IPS DF 6.9 (cell line): ENCODE results near the gene FGF11.

Experiments used
- DNase-seq: peaks from one replicate; pipeline ENCODE4 v3.0.0-alpha.2; 2013; ENCODE audit warnings: low read depth, low spot score
- H3K27ac ChIP-seq: one replicate; pipeline ENCODE4 v1.5.1; 2013; ENCODE audit warnings: low read length, control low read depth
- H3K27me3 ChIP-seq: 2 replicates; pipeline ENCODE4 v1.6.1; 2013; ENCODE audit warnings: mild to moderate bottlenecking, low read length; ENCODE audit not compliant: control insufficient read depth, insufficient read depth
- H3K36me3 ChIP-seq: 2 replicates; pipeline ENCODE4 v1.6.1; 2013; ENCODE audit warnings: low read length; ENCODE audit not compliant: control insufficient read depth, insufficient read depth
- H3K4me1 ChIP-seq: 2 replicates; pipeline ENCODE4 v1.6.1; 2013; ENCODE audit warnings: low read length; ENCODE audit not compliant: control insufficient read depth, insufficient read depth
- H3K4me3 ChIP-seq: 2 replicates; pipeline ENCODE4 v1.5.1; 2013; ENCODE audit warnings: mild to moderate bottlenecking, low read length
- H3K9me3 ChIP-seq: 2 replicates; pipeline ENCODE4 v1.6.1; 2013; ENCODE audit warnings: low read length, inconsistent platforms; ENCODE audit not compliant: control insufficient read depth, insufficient read depth
- WGBS: extraction: QIAGEN DNeasy Blood & Tissue Kit; methylation state at CpG from one replicate; pipeline ENCODE4 v1.1.7; 2013; ENCODE audit warnings: mixed read lengths, missing lambda C conversion rate; ENCODE audit not compliant: insufficient read length, insufficient coverage; 5-methylcytosine and 5-hydroxymethylcytosine counted together

The FGF11 gene

GRCh38 chr17:7441266-7441665, 2.0 kb downstream of the FGF11 start:
- Histone ChIP-seq H3K27me3 (no peaks in the 10 kb centered on the region; the same call in 1 of the 2 replicates), H3K36me3 (no peaks in the 10 kb centered on the region), H3K27ac (no peak overlapping the region), H3K9me3 (no peaks in the 10 kb centered on the region), H3K4me3 (no peak overlapping the region), H3K4me1 (0 out of 2 replicates have a peak, but pooled peaks cover 3% of the 10 kb centered on the region)
- DNase-seq = no peak
- WGBS = no CpG with 5 or more reads among the region's 7 CpGs

GRCh38 chr17:7442142-7442541, 2.8 kb downstream of the FGF11 start:
- Histone ChIP-seq H3K27ac (no peak overlapping the region), H3K9me3 (no peaks in the 10 kb centered on the region), H3K27me3 (no peaks in the 10 kb centered on the region; the same call in 1 of the 2 replicates), H3K36me3 (no peaks in the 10 kb centered on the region), H3K4me3 (no peak overlapping the region), H3K4me1 (peaks cover 5% of the 10 kb centered on the region; the same call in 1 of the 2 replicates)
- WGBS = no CpG with 5 or more reads among the region's 2 CpGs
- no peak for DNase-seq

- Histone ChIP-seq H3K27ac (no peak overlapping the region), H3K27me3 (no peaks in the 10 kb centered on the region), H3K4me1 (peaks cover 5% of the 10 kb centered on the region; the same call in 1 of the 2 replicates), H3K4me3 (no peak overlapping the region), H3K9me3 (no peaks in the 10 kb centered on the region), H3K36me3 (no peaks in the 10 kb centered on the region)
- WGBS = no CpG with 5 or more reads among the region's 7 CpGs
- no peak for DNase-seq
Observed at GRCh38 chr17:7443499-7444485, 4.5 kb downstream of the FGF11 start.

DNA sequence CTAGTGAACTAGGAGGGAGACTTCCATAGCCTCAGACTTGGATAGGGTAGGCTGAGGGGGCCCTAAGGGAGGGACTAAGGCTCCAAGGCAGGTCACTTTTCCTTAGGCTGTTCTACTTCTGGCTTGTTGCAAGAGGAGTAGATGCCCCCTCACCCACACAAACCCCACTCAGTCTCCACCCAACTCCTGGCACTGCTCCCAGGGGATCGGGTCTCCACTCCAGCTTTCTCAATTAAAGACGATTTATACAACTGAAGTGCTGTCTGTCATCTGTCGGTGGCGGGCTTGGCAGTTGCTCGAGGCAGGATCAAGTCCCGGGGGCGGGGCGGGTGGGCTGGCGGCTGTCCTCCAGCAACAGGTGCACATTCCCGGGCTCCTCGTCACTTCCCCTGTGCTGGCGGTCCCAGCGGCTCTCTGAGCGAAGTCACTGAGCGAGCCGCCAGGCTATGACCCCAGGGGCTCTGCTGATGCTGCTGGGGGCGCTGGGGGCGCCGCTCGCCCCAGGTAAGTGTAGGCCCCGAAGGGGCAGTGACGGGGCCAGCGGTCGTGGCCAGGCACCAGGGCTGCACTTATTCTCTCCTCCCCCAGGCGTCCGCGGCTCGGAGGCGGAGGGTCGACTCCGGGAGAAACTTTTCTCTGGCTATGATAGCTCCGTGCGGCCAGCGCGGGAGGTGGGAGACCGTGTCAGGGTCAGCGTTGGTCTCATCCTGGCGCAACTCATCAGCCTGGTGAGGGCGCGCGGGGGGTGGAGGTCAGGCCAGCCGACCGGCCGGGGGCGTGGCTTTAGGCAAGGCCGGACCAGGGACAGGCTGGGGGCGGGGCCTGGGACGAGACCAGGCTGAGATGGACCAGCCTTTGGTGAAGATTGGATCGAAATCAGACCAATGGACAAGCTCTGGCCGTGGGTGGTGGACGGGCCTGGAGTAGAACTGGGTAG, 5.6 kb downstream of the FGF11 start, which contains the start of gene CHRNB1:
Gene CHRNB1 (plus strand): TSS at position 380 of the 937 bp plus-strand sequence. CDS start 67 bp downstream, at position 447.
- Histone ChIP-seq H3K9me3 (no peaks in the 10 kb centered on the region), H3K27ac (no peak within 1 kb of the TSS), H3K4me3 (peak within 1 kb of the TSS; percentile 72), H3K4me1 (peaks cover 5% of the 10 kb centered on the region; the same call in 1 of the 2 replicates), H3K36me3 (no peaks in the 10 kb centered on the region), H3K27me3 (no peaks in the 10 kb centered on the region)
- WGBS = no CpG with 5 or more reads among the region's 51 CpGs
- DNase-seq = no peak

DNA sequence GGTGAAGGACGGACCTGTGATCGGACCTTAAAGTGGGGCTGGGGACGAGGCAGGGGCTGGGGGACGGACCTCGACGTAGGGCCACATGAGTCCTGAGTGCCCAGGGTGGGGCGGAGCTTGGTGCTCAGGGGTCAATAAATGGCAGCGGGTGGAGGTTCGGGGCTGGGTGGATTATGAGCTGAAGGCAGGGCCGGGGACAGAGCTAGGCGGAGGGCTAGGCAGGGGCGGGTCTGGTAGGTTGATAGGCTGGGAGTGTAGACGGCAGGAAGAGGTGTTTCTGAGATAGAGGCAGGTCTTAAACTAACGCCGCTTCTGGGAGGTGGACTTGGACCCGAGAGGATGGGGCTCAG, 6.3 kb downstream of the FGF11 start:
- DNase-seq = no peak
- no peaks in the 10 kb centered on the region for H3K27me3 ChIP-seq
- H3K9me3 ChIP-seq = no peaks in the 10 kb centered on the region
- no peak overlapping the region for H3K27ac ChIP-seq
- WGBS = no CpG with 5 or more reads among the region's 16 CpGs
- H3K4me1 ChIP-seq = peaks cover 5% of the 10 kb centered on the region; the same call in 1 of the 2 replicates
- H3K4me3 ChIP-seq = peak overlapping the region; percentile 72; the same call in 1 of the 2 replicates
- H3K36me3 ChIP-seq = no peaks in the 10 kb centered on the region

DNA sequence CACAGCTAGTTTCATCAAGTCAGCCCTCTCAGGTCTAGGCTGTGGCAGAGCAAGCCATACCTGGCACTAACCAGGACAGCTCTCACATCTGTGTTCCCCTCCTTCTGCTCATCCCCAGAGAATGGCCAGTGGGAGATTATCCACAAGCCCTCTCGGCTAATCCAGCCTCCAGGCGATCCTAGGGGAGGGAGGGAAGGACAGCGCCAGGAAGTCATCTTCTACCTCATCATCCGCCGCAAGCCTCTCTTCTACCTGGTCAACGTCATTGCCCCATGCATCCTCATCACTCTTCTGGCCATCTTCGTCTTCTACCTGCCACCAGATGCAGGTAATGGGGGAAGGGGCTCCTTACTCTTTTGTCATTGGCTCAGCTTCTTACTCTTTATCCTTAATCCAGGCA, 9.1 kb downstream of the FGF11 start:
- no CpG with 5 or more reads among the region's 7 CpGs for WGBS
- no peaks in the 10 kb centered on the region for H3K9me3 ChIP-seq
- H3K27me3 ChIP-seq = no peaks in the 10 kb centered on the region
- DNase-seq = no peak
- H3K4me3 ChIP-seq = no peak overlapping the region
- H3K27ac ChIP-seq = no peak overlapping the region
- H3K36me3 ChIP-seq = no peaks in the 10 kb centered on the region
- peaks cover 5% of the 10 kb centered on the region; the same call in 1 of the 2 replicates for H3K4me1 ChIP-seq

DNA sequence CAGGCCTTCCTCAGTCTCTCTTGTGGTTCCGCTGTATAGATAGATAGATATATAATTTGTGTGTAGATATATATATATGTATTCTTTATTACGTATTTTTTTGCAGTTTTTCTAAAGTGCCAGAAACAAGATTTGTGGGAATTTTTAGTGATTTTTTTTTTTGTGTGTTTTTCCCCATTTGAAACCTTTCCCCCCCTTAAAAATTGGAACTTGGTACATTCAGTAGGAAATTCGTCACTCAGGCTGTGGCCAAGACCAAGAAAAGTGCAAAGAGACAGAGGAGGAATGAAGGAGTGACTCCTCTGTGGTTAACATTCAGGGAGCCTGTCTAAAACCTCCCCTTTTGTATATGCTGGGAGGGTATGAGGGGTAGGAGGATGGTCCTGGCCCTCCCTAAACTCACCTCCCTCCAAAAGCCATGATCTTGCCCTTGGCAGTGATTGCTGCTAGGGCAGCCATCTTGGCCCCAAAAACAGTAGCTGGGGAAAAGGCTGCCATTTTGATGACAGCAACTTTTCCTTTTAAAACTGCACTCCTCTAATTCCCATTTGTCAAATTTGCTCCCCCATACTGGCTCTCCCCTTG, 20.7 kb downstream of the FGF11 start:
- no peak for DNase-seq

DNA sequence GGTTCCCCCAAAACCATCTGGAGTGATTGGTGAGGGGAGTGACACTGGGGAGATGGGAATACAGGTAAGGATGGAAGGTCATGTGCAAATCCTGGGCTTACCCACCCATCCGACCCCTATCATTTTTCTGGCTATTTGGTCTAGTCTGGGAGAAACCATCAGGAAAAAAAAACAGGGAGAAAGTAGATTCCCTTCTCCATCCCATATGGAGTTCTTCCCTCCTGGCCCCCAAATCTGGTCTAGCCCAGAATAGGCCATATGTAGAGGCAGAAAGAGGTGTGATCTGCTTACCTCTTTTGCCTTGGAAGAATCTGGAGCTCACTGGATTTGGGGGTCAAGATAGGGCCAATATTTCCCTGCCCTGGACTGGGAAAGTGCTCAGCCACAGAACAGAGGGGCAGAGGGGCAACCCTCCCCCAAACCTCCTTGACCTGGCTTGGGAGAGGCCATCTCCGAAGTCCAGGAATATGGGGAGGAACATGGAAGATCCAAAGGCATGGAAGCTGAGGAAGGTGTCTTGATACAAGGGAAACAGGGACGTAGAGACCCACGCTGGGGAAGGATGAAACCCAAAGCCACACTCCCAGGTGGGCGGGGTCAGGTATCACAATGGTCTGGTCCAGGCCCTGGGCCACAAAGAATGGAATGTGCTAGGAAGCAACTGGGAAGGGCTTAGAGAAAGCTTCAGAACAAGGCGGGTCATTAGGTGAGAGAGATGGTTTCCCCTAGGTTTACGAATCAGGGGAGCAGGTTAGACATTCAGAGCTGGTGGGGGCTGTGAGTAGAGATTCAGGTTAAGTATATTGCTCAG, 21.7 kb downstream of the FGF11 start:
- WGBS = no CpG with 5 or more reads among the region's 7 CpGs
- peaks cover 10% of the 10 kb centered on the region; the same call in 1 of the 2 replicates for H3K36me3 ChIP-seq
- H3K9me3 ChIP-seq = no peaks in the 10 kb centered on the region
- H3K27me3 ChIP-seq = no peaks in the 10 kb centered on the region
- peaks cover 3% of the 10 kb centered on the region for H3K4me1 ChIP-seq
- no peak for DNase-seq
- H3K4me3 ChIP-seq = no peak overlapping the region
- no peak overlapping the region for H3K27ac ChIP-seq

More for the DNA sequence above, 20.7 kb downstream of the FGF11 start:
- H3K4me3 ChIP-seq = no peak overlapping the region
- H3K27ac ChIP-seq = no peak overlapping the region
- H3K27me3 ChIP-seq = no peaks in the 10 kb centered on the region
- peaks cover 10% of the 10 kb centered on the region; the same call in 1 of the 2 replicates for H3K36me3 ChIP-seq
- H3K9me3 ChIP-seq = no peaks in the 10 kb centered on the region
- WGBS = 100% methylated on average over 1 of the region's 3 CpGs
- peaks cover 3% of the 10 kb centered on the region for H3K4me1 ChIP-seq

GRCh38 chr17:7462474-7463371, 23.4 kb downstream of the FGF11 start:
- Histone ChIP-seq H3K9me3 (no peaks in the 10 kb centered on the region), H3K36me3 (peaks cover 10% of the 10 kb centered on the region; the same call in 1 of the 2 replicates), H3K27ac (no peak overlapping the region), H3K4me1 (peaks cover 3% of the 10 kb centered on the region), H3K4me3 (no peak overlapping the region), H3K27me3 (no peaks in the 10 kb centered on the region)
- WGBS = 100% methylated on average over 3 of the region's 44 CpGs
- no peak for DNase-seq
